HG03045 (cell line): ENCODE data around the gene EVA1C.
"Not testable (repeated sequence)": the region's sequence is repeated elsewhere in the genome, so short reads cannot be mapped to it uniquely, and the experiment has no call there.

Source experiments
- ATAC-seq: cut with Tn5 transposase; IDR thresholded peaks from one replicate; pipeline ENCODE4 v1.9.1; 2021; ENCODE audit warnings: mild to moderate bottlenecking, moderate library complexity; ENCODE audit not compliant: unreplicated experiment

Gene EVA1C

GRCh38 chr21:32523988-32524719, 111.6 kb downstream of the EVA1C start:
- ATAC-seq: no peak

GRCh38 chr21:32525282-32525681, 112.8 kb downstream of the EVA1C start:
- no peak for ATAC-seq

DNA sequence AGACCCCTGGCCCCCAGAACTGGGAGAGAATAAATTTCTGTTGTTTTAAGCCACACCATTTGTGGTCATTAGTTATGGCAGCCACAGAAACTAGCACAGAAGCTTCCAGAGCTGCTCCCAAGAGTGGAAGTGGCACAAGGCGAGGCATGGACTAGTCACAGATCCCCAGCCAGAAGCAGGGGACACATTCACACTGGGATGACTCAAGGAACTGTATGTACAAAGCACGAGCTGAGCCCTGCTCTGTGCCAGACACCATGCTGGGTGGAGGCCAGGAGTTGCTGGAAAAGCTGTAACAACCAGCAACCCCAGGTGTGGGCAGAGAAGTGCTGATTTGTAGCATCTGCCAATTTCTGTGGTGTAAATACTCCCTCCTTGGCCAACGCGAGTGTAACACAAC, 117.2 kb downstream of the EVA1C start:
- no peak for ATAC-seq

DNA sequence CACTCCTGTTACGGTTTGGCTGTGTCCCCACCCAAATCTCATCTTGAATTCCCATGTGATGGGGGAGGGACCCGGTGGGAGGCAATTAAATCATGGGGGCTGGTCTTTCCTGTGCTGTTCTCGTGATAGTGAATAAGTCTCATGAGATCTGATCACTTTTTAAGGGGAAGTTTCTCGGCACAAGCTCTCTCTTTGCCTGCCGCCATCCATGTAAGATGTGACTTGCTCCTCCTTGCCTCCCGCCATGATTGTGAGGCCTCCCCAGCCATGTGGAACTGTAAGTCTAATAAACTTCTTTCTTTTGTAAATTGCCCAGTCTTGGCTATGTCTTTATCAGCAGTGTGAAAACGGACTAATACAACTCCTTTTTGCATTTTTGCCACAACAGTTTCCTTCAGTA, 118.3 kb downstream of the EVA1C start:
- ATAC-seq: not testable (repeated sequence)

DNA sequence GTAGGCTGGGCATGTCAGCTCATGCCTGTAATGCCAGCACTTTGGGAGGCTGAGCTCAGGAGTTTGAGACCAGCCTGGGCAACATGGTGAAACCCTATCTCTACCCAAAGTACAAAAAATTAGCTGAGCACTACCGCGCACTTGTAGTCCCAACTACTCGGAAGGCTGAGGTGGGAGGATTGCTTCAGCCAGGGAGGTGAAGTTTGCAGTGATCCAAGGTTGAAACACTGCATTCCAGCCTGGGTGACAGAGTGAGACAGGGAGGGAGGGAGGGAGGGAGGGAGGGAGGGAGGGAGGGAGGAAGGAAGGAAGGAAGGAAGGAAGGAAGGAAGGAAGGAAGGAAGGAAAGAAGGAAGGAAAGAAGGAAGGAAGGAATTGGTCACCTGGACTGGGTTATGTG, 119.1 kb downstream of the EVA1C start:
- ATAC-seq: not testable (repeated sequence)

DNA sequence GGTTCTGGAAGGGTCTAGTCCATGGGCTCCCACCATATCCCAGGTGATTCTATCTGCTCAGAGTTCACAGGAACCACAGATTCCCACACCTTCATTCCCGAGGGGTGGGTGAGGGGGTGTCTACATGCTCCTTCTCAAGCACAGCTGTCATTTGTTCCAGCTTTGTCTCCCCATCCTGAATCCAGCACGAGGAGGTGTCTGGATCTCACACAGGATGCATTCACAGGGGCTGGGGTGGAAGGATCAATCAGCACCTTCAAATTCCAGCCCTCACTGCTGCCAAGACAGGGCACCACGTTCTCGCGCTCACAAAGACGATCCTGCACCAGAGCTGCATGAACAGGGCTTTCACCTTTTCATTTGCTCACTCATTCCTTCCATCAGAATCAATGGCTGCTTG, 120.1 kb downstream of the EVA1C start:
- no peak for ATAC-seq

DNA sequence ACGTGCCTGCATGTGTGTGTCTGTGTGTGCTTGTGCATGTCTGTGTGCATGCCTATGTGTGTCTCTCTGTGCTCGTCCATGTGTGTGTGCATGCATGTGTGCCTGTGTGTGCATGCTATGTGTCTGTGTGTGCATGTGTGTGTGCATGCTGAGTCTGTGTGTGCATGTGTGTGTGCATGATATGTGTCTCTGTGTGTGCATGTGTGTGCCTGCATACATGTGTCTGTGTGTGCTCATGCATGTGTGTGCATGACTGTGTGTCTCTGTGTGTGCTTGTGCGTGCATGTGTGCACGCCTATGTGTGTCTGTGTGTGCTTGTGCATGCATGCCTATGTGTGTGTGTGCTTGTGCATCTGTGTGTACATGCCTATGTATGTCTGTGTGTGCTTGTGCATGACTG, 120.5 kb downstream of the EVA1C start:
- ATAC-seq: no peak

DNA sequence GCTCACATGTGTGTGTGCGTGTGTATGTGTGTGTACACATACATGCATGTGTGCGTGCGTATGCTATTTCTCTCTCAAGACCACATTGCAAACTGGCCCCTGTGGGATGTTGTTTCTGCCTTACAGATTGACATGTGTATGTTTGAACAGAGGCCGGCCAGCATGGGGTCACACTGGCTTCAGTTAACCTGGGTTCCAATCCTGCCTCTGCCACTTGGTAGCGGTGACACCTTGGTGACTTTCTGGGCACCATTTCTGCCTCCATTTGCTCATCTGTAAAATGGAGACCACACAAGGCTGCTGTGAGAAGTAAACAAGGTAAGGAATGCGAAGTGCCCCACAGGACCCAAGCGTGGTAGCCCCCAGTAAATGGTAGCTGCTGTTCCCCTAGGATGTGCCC, 121.1 kb downstream of the EVA1C start:
- ATAC-seq: no peak

GRCh38 chr21:32534113-32534512, 121.6 kb downstream of the EVA1C start:
- no peak for ATAC-seq

- ATAC-seq: no peak
These were observed 123.1 kb downstream of the EVA1C start for GRCh38 chr21:32535612-32536011.

GRCh38 chr21:32537569-32537881, 125.0 kb downstream of the EVA1C start:
- no peak for ATAC-seq

DNA sequence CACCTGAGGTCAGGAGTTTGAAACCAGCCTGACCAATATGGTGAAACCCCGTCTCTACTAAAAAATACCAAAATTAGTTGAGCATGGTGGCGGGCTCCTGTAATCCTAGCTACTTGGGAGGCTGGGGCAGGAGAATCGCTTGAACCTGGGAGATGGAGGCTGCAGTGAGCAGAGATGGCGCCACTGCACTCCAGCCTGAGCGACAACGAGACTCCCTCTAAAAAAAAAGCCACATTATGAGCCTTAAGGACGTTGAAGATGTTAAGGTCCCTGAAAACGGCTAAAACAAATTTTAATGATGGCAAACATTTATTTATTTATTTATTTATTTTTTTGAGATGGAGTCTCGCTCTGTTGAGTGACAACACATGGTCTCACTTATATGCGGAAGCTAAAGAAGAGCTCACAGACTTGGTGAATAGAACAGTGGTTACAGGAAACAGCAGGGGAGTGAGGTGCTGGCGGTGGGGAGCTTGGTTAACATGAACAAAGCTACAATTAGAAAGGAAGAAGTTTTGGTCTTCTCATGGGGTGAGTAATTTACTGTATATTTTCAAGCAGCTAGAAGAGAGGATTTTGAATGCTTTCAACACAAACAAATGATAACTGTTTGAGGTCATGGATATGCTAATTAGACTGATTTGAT, 125.8 kb downstream of the EVA1C start:
- no peak for ATAC-seq

DNA sequence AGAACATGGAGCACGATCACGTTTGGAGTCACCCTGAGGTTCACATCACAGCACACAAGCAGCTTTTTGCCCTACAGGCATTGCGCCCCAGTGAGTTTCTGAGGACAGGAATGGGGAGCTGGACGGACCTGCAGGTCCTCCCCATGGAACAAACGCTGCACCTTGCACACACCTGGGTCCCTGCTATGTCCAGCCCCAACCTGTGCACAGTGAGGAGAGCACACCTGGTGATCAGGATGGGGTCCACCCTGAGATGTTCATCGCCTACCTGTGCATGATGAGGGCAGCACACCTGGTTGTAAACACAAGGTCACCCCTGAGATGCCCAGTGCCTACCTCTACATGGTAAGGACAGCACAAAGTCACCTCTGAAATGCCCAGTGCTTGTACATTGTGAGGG, 126.9 kb downstream of the EVA1C start:
- no peak for ATAC-seq

GRCh38 chr21:32543056-32543455, 130.6 kb downstream of the EVA1C start:
- not testable (repeated sequence) for ATAC-seq

DNA sequence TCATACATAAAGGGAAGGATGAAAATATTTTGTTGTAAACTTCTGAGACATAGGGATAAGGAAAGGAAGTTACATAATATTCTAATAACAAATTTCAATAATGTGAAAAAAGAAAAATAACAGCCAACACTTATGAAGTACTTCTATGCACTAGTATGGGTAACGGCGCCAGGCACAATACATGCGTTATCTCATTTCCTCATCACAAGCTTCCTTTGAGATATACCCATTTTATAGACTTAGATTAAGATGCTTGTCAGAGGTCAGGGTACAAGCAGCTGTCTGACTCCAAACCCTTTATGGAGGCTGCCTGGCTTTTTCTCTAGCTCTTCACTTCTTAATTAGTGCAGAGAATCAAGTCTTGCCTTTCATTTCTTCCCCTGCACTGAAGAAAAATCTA, 131.5 kb downstream of the EVA1C start:
- no peak for ATAC-seq

- no peak for ATAC-seq
These were observed 132.2 kb downstream of the EVA1C start for GRCh38 chr21:32544697-32545096.

- no peak for ATAC-seq
These were observed 133.5 kb downstream of the EVA1C start for GRCh38 chr21:32545948-32546441.

DNA sequence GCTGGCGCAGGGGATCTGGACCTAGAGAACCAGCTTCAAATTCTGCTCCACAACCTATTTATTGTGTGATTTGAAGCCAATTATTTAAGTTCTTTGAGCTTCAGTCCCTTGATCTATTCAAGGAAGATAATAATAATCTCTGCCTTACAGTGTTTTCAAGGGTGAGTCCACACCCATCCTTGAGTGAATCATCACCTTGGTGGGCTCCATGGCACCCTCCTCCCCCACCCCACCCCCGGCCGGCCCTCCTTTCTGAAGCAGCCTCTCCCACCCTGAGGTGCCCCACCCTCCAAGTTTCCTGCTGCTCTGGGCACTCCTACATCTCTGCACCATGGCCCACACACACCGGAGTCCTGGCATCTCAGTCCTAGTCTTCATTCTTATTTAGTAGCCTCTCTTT, 134.5 kb downstream of the EVA1C start:
- ATAC-seq: no peak

DNA sequence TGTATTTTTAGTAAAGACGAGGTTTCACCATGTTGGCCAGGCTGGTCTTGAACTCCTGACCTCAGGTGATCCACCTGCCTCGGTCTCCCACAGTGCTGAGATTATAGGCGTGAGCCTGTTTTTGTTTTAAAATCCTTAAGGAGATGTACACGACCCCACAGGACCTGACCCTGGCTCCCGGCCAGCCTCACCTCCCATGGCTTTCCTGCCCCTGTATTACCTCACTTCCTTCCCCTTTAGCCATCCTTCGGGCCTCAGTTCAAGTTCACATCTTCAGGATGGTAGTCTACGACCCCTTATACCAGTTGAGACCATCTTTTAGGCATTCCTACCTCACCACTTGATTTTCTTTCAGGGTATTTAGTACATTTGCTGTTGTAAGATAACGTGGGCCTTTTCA, 136.5 kb downstream of the EVA1C start:
- no peak for ATAC-seq

DNA sequence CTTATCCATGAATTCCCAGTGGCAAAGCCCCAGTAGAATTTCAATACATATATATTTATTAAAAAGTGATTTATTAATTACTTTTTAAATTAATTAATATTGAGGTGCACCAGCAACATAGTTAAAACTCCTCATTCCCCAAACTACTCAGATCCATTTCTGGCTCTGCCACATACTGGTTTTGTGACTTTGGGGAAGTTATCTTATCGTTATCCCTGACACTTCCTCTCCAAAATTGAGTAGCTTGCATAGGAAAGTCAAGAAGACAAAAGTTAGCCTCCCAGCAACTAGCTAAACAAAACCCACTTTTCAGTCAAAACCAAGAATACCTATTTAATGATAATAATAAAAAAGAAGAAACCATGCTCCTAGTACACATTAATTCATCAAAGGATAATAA, 136.9 kb downstream of the EVA1C start:
- ATAC-seq: no peak

GRCh38 chr21:32549886-32550285, 137.4 kb downstream of the EVA1C start:
- ATAC-seq: no peak

- ATAC-seq: no peak
These were observed 142.5 kb downstream of the EVA1C start for GRCh38 chr21:32554832-32555638.
